Measurements from ENCODE around the gene CPNE1.
"Not testable (repeated sequence)": the region's sequence is repeated elsewhere in the genome, so short reads cannot be mapped to it uniquely, and the experiment has no call there.

CPNE1 gene

DNA sequence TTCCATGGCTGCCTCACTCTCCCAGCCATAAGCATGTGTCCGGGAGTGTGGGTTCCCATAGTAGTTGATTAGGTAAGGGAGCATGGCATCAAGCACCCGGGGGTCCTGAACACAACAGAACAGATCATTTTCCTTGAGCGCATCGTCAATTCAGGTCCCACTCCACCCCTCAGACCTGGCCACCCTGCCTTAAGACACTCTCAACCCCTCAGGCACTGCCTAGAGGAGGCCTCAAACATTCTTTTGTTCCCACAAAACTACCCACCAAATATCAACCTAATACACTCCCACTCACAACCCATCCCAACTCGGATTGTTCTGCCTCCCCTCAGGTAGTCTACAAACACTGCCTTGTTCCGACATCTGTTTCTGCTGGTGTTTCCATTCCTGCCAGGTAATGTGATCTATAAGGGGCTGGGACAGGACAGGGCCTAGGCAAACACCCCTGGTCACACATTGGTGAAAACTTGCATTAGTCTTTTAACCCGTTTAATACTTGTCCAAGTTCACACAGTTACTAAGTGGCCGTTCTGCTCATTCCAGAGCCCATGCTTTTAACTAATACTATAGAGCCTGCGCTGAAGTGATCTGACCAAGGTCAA, 33.1 kb upstream of the CPNE1 start:
- DNase-seq = no peak

DNA sequence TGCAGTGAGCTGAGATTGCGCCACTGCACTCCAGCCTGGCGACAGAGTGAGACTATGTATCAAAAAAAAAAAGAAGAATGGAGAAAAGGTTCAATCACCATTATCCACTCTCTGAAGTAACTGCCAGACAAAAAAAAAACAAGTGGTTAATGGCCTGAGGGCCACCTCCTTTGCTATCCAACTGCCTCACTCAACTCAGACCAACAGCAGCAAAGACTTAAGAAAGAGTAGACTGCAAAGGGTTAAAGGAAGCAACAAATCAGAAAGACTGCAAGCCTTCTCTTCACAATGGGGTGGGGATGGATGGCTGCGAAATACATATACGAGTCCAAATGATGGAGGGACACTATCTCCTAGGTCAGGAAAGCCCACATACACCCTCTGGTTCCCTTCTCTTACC, 31.3 kb upstream of the CPNE1 start:
- no peak for DNase-seq

DNA sequence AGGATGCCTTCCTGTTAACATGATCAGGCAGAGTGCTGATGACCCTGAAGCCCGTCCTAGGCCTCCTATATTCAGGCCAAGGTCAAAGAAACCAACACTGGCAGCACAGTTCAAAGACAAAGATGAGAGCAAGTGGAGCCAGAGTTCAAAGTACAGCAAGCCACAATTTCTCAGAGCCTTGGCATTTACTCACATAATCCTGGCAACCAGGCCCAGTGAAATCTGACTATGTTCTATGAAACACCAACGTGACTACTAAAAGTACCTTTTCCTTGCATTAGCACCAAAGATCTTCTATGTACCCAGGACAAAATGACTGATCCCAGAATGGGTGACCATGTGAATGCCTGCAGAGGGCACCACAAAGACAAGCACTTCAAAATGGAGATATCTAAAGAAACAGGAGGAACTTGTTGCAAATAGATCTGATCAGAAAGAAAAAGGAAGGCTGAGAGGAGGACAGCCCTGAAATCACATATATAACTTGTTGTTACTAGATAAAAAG, 30.6 kb upstream of the CPNE1 start:
- no peak for DNase-seq

DNA sequence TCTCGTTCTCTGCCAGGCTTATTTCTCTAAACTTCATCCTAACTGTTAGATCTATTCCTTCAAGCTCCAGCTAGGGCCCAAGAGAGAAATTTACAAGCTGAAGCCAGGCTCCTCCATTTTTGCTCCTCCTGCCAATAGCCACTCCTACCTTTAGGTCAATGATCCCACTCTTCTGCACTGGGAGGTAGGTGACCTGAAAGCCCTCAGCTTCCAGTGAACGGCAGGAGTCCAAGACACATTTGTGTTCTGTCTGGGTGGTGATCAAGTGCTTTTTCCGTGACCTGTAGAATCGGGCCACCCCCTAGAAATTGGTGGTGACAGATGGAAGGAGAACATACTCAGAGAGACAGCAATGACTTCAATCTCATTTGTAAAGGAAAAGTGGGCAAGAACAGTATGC, 25.6 kb upstream of the CPNE1 start:
- DNase-seq = no peak

DNA sequence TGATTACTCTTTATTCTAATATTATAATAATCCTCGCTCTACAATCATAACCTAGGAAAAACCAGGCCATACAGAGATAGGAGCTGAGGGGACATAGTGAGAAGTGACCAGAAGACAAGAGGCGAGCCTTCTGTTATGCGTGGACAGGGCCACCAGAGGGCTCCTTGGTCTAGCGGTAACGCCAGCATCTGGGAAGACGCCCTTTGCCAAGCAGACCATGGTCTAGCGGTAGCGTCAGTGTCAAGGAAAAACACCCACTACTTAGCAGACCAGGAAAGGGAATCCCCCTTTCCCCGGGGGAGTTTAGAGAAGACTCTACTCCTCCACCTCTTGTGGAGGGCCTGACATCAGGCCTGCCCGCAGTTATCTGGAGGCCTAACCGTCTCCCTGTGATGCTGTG, 22.2 kb upstream of the CPNE1 start:
- DNase-seq = not testable (repeated sequence)

DNA sequence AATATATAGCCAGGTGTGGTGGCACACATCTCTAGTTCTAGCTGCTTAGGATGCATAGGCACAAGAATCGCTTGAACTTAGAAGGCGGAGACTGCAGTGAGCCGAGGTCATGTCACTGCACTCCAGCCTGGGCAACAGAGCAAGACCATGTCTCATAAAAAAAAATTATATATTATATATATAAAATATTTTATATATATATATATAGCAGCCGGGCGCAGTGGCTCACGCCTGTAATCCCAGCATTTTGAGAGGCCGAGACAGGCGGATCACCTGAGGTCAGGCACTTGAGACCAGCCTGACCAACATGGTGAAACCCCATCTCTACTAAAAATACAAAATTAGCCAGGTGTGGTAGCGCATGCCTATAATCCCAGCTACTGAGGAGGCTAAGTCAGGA, 20.7 kb upstream of the CPNE1 start:
- DNase-seq = not testable (repeated sequence)

DNA sequence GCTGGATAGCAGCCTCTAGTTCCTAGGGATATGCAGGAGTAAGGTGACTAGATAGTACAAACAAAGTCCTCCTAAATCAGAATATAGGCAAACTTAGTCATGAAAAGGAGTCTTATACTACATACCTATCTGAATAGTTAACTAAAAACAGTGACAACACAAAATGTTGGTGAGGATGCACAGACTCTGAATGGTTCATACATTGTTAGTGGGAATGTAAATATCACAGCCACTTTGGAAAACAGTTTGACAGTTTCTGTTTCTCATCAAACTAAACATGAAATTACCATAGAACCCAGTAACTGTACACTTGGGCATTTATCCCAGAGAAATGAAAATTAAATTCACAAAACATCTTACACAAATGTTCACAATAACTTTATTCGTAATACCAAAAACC, 17.3 kb upstream of the CPNE1 start:
- DNase-seq = no peak

DNA sequence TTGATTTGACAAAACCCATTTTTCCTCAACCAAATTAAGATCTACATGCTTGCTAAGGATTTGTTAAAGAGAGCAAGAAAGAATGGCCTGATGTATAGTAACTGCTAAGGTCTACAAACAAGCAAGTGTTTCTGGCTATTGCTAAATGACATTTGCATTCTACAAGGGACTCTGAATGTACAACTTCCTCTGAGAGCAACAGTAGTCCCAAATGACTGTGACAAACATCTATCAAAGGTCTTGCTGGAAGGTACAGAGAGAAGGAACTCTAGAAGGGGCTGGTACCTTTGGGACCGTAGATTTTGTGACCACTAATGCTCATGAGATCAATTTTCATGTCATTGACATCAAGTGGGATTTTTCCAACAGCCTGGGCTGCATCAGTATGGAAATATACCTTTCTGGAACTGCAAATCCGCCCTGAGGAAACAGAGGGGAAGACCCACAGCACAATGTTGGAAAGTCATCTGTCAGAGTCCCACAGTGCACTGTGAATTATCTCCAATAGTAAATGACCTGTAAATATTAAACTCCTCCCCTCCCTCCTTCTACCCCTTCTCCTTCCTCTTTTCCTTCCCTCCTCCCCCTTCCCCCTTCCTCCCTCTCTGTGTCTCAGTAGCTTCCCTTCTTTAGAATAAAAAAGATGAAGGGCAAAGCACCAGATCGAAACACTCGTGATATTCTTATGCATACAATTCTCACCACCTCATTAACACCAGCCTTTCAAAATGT, 15.9 kb upstream of the CPNE1 start:
- DNase-seq = no peak

DNA sequence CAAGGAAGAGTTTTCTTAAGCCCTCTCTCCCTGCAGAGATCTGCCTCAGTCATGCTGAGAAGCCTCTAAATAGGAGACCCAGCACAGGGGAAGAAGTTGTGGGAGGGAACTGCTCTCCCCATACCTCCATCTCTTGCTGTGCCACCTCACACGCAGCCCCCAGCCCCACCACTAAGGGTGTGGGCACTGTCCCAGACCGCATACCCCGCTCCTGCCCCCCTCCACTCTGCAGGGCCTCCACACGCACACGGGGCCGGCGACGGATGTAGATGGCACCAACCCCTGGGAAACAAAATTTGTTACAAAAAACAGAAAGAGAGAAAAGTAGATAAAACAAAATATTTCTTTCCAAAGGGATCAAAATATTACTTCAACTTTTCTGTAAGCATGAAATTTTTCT, 10.2 kb upstream of the CPNE1 start:
- DNase-seq = no peak

DNA sequence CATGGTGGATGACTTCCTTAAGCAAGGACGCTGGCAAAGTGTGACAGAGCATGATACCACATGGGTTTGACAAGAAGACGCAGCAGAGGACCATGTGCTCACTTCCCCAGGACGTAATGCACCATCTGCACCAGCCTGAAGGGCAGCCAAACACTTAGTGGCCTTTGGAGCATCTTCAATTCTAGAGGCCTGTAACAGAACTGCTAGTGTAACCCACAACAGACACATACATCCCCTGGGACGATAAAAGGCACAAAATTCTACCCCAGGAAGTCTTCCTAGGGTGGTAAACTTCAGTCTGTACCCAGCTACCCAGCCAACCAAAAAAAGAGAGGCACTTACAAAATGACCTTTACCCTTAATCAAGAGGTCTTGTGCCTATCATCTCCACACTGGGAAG, 9.2 kb upstream of the CPNE1 start:
- DNase-seq = no peak

DNA sequence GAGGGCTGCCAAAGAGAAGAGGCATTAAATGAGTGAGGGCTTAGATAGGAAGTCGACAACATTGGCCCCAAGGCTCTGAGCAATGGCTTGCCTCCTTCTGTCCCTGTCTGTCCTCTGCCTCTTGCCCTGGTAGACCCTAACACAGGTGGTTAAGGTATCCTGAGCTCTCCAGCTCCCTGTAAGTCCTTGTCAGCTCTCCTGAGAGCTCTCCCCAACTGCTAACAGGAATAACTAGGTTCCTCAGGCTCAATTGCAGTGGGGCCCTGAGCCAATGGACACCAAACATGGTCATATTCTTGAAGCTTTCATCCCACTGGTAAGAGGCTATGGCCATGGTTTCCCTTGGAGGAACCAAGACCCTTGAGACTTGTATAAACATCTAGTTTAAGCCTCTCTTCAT, 5.0 kb upstream of the CPNE1 start:
- DNase-seq = no peak

DNA sequence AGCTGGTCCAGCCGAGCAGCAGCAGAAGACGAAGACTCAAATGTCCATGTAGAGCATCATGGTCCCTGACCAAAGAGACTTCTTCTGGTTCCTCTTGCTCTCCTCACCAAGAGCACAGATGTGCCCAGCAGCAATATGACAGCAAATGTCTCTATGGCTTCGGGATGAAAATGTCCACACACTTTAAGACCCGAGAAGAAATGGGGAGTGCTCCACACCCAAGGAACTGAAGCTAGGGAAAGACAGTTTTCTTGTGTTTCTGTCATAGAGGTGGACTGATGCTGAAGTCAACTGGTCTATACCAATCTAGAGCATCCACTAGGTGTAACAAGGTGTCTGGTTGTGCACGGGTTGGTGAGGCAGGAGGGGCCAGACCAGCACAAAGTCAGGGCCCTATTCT, 4.5 kb upstream of the CPNE1 start:
- no peak for DNase-seq

DNA sequence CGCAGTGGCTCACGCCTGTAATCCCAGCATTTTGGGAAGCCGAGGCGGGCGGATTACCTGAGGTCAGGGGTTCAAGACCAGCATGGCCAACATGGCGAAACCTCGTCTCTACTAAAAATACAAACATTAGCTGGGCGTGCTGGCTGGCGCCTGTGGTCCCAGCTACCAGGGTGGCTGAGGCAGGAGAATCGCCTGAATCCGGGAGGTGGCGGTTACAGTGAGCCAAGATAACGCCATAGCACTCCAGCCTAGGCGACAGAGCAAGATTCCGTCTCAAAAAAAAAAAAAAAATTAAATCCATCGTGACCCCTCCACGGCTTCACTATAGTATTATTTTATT, 1.2 kb upstream of the CPNE1 start:
- no peak for DNase-seq

DNA sequence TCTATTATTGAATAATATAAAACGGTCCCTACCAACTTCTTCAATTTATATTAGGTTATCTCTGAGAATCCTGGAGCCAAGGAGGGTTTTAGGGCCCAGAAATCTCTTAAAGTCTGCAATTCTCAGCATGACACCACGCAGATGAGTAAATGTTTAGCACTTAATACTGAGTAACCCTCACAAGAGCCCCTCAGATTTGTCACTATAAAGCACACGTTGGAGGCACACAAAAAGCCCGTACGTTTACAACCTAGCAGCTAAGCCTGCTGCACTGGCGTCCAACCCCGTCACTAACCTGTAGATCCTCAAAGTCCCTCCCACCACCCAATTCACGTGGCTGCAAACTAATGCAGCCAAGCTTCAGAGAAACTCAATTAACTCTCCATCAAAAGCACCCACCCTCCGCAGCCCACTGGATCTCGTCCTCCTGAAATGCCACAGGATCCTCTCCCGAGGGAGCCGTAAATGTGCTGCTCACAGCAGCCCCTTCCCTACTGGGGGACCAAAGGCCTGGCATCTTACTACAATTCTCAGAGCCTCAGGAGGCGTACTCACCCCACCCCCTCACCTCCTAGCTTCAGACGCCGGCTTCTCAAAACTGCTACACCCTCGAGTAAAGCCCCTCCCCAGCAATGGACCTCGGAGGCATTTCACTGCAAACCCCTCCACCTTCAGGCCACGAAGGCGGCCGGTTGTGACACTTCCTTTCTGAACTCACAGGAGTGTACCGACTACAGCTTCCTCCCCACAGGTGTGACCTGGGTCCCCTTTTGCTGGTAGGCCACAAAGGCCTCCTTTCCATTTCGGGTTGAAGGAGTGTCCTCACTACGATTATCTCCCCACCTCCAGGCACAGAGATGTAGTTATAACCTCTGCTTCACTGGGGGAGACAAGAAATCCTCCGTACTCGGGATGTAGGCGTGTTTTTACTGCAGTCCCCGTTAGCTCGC, 909 bp downstream of the CPNE1 start:
- peak; percentile 77 for DNase-seq

DNA sequence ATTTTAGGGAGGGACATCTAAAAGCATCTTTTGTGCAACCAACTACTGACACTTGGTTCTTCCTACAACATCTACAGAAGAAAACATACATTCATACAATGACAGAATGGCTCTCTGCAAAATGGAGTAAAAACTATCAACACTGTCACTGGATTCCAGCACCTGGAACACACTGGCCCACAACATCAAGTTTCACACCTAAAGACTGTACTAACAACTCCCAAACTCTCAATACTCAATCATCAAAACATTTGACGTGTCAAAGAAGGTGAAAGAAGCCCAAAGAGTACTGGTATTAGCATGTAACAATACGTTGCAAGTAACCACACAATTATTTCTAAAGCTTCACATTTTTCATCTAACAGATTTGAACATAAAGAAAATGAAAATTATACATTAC, 2.1 kb downstream of the CPNE1 start:
- DNase-seq = no peak

DNA sequence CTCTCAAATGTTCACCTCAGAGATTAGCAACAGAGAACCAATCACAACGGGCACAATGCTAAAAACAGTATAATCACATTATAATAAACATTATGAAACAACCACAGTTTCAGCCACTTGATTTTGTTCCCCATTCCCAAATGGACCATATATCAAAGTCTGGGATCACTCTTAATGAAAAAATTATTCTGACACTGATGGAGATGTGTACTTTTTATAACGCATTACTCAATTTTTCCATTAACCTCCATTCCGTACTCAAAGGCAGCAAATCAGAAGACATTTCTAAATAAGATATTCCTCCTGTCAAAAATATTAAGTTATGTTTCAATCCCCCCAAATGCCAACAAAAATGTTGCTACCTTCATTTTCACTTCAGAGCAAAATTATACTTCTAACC, 2.8 kb downstream of the CPNE1 start:
- DNase-seq = no peak

DNA sequence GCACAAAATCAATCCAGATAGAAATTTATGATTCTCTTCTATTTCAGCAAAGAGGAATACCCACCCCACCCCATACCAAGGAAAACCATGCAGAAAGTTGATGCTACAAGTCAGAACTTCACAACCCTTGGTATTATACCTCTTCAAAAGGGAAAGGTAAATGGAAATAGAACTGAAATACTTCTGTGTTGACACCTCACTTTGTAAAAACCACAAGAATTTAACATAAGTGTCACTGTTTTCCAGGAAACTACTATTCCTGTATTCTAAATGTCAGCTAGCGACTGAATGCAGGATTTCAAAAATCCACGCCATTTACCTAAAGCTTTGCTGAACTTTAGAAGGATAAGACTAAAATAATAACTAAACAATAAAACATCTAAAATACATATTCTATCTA, 3.6 kb downstream of the CPNE1 start:
- DNase-seq = no peak

DNA sequence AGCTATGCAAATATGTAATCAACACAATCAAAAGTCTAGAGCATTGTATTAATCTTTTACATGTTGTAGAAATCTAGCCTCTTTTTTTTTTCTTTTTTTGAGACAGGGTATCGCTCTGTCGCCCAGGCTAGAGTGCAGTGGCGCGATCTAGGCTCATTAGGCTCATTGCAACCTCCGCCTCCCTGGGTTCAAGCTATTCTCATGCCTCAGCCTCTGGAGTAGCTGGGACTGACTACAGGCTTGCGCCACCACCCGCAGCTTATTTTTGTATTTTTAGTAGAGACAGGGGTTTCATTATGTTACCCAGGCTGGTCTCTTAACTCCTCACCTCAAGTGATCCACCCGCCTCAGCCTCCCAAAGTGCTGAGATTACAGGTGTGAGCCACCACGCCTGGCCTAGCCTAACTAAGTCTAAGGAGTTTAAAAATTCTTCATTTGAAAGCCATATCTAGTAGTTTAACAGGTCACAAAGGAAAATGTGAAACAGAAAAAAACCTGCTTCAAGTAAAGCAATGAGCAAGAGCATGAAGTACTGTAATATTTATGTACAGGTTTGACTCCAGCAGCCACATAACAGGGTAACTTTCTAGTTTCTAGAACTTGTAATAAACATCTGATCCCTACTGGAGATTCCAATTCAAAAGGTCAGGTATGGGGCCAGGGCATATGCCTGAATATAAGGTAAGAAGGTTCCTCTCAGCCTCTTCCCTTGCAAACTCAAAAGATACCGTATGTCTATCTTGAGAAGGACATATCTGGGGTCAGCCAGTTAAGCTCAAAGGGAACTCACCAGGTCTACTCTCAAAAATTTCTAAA, 4.4 kb downstream of the CPNE1 start:
- DNase-seq = no peak

DNA sequence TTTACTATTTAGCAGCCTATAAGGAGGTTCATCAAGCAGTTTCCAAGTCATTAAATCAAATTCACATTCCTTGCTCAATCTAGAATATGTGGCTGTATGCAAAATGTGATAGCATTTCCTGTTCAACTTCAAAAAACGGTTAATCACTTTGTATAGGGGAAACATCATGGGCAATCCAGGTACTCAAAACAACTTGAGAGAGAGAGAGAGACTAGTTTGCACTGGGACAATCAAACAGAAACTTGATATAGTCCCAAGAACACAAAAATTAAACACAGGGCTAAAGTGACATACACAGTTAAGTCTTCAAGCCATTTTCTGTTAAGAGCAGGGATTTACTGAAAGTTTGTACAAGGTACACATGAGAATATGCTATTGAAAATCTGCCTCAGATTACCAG, 7.4 kb downstream of the CPNE1 start:
- no peak for DNase-seq

DNA sequence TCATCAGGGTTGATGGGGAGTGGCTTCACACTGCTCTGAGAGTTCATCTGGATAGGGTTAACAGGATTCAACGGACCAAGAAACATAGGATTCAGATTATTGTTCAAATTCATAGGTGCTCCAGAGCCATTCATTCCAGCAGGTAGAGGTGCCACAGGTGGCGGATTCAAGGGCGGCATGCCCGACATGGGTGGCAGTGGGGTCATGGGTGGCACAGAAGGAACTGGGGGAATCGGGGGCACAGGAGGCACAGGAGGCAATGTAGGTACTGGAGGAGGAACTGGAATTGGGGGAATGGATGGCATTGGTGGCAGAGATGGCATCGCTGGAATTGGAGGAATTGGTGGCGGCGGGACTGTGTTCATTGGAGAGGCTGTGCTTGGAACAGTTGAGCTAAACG, 10.3 kb downstream of the CPNE1 start:
- DNase-seq = no peak

DNA sequence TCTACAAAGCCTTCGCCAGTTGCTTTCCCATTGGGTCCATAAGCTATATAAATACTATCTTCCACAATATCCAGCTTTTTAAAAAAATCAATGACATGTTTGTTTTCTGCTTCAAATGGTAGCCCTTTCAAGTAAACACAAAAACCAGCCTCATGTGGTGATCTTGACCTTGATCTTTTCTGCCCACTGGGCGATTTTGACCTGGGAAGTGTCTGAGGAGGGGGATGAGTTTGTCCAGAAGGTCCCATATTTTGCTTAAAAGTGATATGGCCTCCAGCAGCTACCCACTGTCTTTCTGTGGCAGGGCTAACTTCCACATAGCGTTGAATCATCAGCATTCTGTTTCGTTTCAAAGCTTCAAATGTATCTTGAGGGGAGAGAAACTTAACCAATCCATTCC, 10.8 kb downstream of the CPNE1 start:
- DNase-seq = no peak

DNA sequence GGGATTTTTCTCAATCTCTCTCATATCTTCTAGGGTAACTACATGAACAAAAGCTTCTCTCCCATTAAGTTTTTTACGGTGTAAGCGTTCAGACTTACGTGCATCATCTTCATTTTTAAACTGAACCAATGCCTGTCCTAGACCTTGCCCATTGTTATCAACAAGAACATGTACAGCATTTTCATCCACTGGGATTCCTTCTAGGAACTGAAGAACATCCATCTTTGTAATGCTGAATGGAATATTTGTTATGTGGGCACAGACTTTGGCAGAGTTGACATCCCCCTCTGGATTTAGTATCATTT, 11.3 kb downstream of the CPNE1 start:
- no peak for DNase-seq

Data from CD4-positive, alpha-beta T cell treated with Interferon gamma for 1 hour (primary cell).